Ishikawa (cell line): ENCODE data around the gene TBL1X.

Source experiments
- CEBPB ChIP-seq: IDR thresholded peaks from 2 replicates; pipeline ENCODE4 v1.6.1; 2012
- CREB1 ChIP-seq: IDR thresholded peaks from 2 replicates; pipeline ENCODE4 v1.6.1; 2012; ENCODE audit warnings: low read depth
- EGR1 ChIP-seq: IDR thresholded peaks from 2 replicates; pipeline ENCODE4 v1.6.1; 2012
- EP300 ChIP-seq: IDR thresholded peaks from 2 replicates; pipeline ENCODE4 v1.6.1; 2012; ENCODE audit warnings: borderline replicate concordance
- FOXM1 ChIP-seq: IDR thresholded peaks from 2 replicates; pipeline ENCODE4 v1.6.1; 2012; ENCODE audit warnings: low read depth, borderline replicate concordance
- MAX ChIP-seq: IDR thresholded peaks from 2 replicates; pipeline ENCODE4 v1.6.1; 2012
- NFIC ChIP-seq: IDR thresholded peaks from 2 replicates; pipeline ENCODE4 v1.6.1; 2012
- RAD21 ChIP-seq: IDR thresholded peaks from 2 replicates; pipeline ENCODE4 v1.6.1; 2012; ENCODE audit warnings: low read depth
- REST ChIP-seq: IDR thresholded peaks from 2 replicates; pipeline ENCODE4 v1.6.1; 2012; ENCODE audit warnings: low read depth, mild to moderate bottlenecking
- TAF1 ChIP-seq: IDR thresholded peaks from 2 replicates; pipeline ENCODE4 v1.6.1; 2012; ENCODE audit warnings: low read depth, mild to moderate bottlenecking
- TCF12 ChIP-seq: IDR thresholded peaks from 2 replicates; pipeline ENCODE4 v1.6.1; 2012; ENCODE audit warnings: low read depth
- TEAD4 ChIP-seq: IDR thresholded peaks from 2 replicates; pipeline ENCODE4 v1.6.1; 2012
- USF1 ChIP-seq: IDR thresholded peaks from 2 replicates; pipeline ENCODE4 v1.6.1; 2012
- YY1 ChIP-seq: IDR thresholded peaks from 2 replicates; pipeline ENCODE4 v1.6.1; 2012; ENCODE audit warnings: low read depth
- ZBTB7A ChIP-seq: IDR thresholded peaks from 2 replicates; pipeline ENCODE4 v1.6.1; 2012; ENCODE audit warnings: low read depth

Gene TBL1X

GRCh38 chrX:9482408-9482807 lies 17.6 kb downstream of the TBL1X start:
- no peak for TF ChIP-seq ZBTB7A
- no peak for TF ChIP-seq NFIC
- TF ChIP-seq FOXM1 = no peak
- no peak for TF ChIP-seq USF1

- TF ChIP-seq MAX (no peak), NFIC (no peak), TEAD4 (no peak), RAD21 (no peak), YY1 (no peak), EGR1 (no peak), REST (no peak), USF1 (no peak), TCF12 (no peak)
Measured at GRCh38 chrX:9482837-9483236, 18.0 kb downstream of the TBL1X start.

GRCh38 chrX:9483376-9483775 lies 18.5 kb downstream of the TBL1X start:
- TF ChIP-seq NFIC = no peak
- no peak for TF ChIP-seq TAF1
- no peak for TF ChIP-seq TEAD4
- no peak for TF ChIP-seq RAD21
- TF ChIP-seq FOXM1 = no peak
- TF ChIP-seq EGR1 = no peak
- no peak for TF ChIP-seq EP300
- no peak for TF ChIP-seq REST
- no peak for TF ChIP-seq CEBPB
- TF ChIP-seq CREB1 = no peak
- TF ChIP-seq YY1 = no peak
- TF ChIP-seq ZBTB7A = no peak
- TF ChIP-seq USF1 = no peak
- TF ChIP-seq TCF12 = no peak
- no peak for TF ChIP-seq MAX

- TF ChIP-seq ZBTB7A = no peak
- TF ChIP-seq EGR1 = no peak
- no peak for TF ChIP-seq TAF1
- TF ChIP-seq EP300 = no peak
Measured at GRCh38 chrX:9486786-9487387, 22.0 kb downstream of the TBL1X start.

- TF ChIP-seq USF1 (no peak), EGR1 (no peak), EP300 (no peak), ZBTB7A (no peak), MAX (no peak), RAD21 (no peak), CEBPB (no peak), REST (no peak), YY1 (no peak), FOXM1 (no peak), TAF1 (no peak), CREB1 (no peak), NFIC (no peak), TCF12 (no peak), TEAD4 (no peak)
Measured at GRCh38 chrX:9488586-9488985, 23.7 kb downstream of the TBL1X start.
